Chondrocyte (in vitro differentiated cells): Measurements from ENCODE around the gene POGLUT2. TPM values are rescaled to one million over a fixed set of nuclear protein-coding genes. Genes with fewer than 3 reads are reported as not detected.

Experiments
- DNase-seq: peaks from one replicate; pipeline ENCODE4 v3.0.0; 2021; ENCODE audit warnings: mixed read lengths, low spot score
- H3K27ac Mint-ChIP-seq: one replicate; pipeline ENCODE4 v1.8.0; 2021; ENCODE audit warnings: mild to moderate bottlenecking, moderate library complexity, mixed read lengths; ENCODE audit not compliant: unreplicated experiment
- H3K27me3 Mint-ChIP-seq: 2 replicates; pipeline ENCODE4 v1.8.0; 2021; ENCODE audit warnings: low read depth, mixed read lengths
- H3K36me3 Mint-ChIP-seq: 2 replicates; pipeline ENCODE4 v1.8.0; 2021; ENCODE audit warnings: low read depth, mixed read lengths
- H3K4me1 Mint-ChIP-seq: 2 replicates; pipeline ENCODE4 v1.8.0; 2021; ENCODE audit warnings: low read depth, mild to moderate bottlenecking, mixed read lengths
- H3K4me3 Mint-ChIP-seq: one replicate; pipeline ENCODE4 v1.8.0; 2021; ENCODE audit warnings: mild to moderate bottlenecking, moderate library complexity, mixed read lengths; ENCODE audit not compliant: unreplicated experiment
- H3K9me3 Mint-ChIP-seq: 2 replicates; pipeline ENCODE4 v1.8.0; 2021; ENCODE audit warnings: low read depth, mixed read lengths
- total RNA-seq: library from RNA; stranded (reverse); gene quantifications from 3 replicates; pipeline ENCODE4 v1.2.1, GENCODE V29; 2021
- TF ChIP-seq, protein P1 (sequence below): fragments of 200-600 bp; sonication (generic); IDR thresholded peaks from 2 replicates; pipeline ENCODE4 v1.5.0; 2021; ENCODE audit warnings: antibody characterized with exemption, mild to moderate bottlenecking, moderate library complexity

POGLUT2 gene
- total RNA-seq, 1 donor from 2014 or later, result 37.3 TPM

DNA sequence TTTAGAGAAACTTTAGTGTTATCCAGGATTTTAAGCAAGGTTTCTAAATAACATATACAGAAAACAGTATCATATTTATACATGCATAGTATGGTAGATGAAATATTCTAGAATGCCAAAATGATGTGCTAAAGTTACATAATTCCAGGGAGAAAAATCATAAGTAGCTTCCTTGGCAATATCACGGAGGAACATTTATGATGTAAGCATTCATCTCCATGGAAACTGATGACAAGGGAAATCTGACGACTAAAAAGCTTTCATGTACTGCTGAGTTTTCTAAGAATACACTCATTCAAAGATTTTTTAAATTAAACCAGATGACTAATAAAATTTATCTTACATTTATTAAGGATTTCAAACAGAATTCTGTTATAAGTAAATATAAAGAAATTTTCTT is 29.9 kb downstream of the POGLUT2 start:
- TF ChIP-seq, protein P1, sequence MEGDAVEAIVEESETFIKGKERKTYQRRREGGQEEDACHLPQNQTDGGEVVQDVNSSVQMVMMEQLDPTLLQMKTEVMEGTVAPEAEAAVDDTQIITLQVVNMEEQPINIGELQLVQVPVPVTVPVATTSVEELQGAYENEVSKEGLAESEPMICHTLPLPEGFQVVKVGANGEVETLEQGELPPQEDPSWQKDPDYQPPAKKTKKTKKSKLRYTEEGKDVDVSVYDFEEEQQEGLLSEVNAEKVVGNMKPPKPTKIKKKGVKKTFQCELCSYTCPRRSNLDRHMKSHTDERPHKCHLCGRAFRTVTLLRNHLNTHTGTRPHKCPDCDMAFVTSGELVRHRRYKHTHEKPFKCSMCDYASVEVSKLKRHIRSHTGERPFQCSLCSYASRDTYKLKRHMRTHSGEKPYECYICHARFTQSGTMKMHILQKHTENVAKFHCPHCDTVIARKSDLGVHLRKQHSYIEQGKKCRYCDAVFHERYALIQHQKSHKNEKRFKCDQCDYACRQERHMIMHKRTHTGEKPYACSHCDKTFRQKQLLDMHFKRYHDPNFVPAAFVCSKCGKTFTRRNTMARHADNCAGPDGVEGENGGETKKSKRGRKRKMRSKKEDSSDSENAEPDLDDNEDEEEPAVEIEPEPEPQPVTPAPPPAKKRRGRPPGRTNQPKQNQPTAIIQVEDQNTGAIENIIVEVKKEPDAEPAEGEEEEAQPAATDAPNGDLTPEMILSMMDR, result no peak
- Mint-ChIP-seq H3K9me3 (no peaks in the 10 kb centered on the region), H3K27me3 (no peaks in the 10 kb centered on the region), H3K4me1 (peaks cover 29% of the 10 kb centered on the region), H3K36me3 (peaks cover 4% of the 10 kb centered on the region), H3K4me3 (no peak overlapping the region), H3K27ac (no peak overlapping the region)
- no peak for DNase-seq

DNA sequence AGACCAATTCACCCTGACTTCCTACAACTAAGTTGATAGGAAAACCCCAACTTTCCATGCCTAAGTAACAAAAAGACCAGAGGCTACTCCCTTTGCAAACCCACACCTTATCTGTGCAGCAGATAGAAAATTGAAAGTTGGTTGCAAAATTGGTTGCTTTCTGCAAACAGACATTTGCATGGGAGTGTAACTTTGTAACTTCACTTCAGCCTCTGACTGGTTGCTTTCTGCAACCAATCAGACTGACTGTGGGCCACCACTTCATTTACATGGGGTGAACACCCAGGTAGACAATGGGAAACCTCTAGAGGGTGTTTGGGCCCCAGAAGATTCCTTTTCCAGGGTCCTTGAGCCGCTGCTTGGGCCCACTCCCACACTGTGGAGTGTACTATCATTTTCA is 35.0 kb downstream of the POGLUT2 start:
- TF ChIP-seq, protein P1, result no peak
- Mint-ChIP-seq H3K9me3 (no peaks in the 10 kb centered on the region), H3K27me3 (no peaks in the 10 kb centered on the region), H3K4me1 (no peaks in the 10 kb centered on the region), H3K36me3 (peaks cover 4% of the 10 kb centered on the region), H3K4me3 (no peak overlapping the region), H3K27ac (no peak overlapping the region)
- DNase-seq, result no peak

DNA sequence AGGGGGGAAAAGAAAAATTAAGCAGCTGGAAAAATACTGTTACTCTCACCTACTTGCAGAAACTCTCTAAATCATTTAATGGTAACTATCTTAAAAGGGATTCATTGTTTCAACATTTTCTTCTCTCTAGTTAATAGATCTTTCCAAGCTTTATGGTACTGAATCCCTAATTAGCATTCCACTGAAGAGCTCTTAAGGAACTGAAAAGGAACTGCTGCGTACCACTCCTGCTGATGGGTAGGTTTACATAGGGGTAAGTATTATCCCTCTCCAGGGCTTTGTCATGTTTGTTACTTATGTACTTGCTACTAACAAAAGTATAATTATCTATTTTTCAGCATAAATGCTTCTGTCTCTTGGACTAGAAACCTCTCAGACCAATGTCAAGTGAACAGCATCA is 37.7 kb downstream of the POGLUT2 start:
- TF ChIP-seq, protein P1, result no peak
- no peak for DNase-seq
- Mint-ChIP-seq H3K4me3 (no peak overlapping the region), H3K27ac (no peak overlapping the region), H3K9me3 (no peaks in the 10 kb centered on the region), H3K4me1 (no peaks in the 10 kb centered on the region), H3K27me3 (no peaks in the 10 kb centered on the region), H3K36me3 (no peaks in the 10 kb centered on the region)

DNA sequence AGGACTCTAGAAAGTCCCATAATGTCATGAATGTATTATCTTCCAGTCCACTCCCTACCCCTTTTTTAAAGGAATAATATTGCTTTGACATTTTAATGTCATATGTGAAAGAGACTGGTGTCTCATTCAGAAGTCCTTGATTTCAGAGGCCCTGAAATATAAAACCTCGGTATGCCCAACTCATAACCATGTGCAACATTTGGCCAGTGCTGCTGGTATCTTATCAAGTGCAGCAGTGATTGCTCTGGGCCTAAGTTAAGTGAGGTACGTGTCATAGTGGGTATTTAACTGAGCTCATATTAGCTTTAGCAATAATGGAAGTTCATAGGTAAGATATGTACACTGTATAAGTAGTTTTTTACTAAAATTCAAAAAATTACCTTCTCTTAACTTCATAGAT is 39.9 kb downstream of the POGLUT2 start:
- Mint-ChIP-seq H3K9me3 (no peaks in the 10 kb centered on the region), H3K4me3 (no peak overlapping the region), H3K4me1 (no peaks in the 10 kb centered on the region), H3K27me3 (no peaks in the 10 kb centered on the region), H3K36me3 (no peaks in the 10 kb centered on the region), H3K27ac (no peak overlapping the region)
- no peak for DNase-seq
- TF ChIP-seq, protein P1, result no peak

DNA sequence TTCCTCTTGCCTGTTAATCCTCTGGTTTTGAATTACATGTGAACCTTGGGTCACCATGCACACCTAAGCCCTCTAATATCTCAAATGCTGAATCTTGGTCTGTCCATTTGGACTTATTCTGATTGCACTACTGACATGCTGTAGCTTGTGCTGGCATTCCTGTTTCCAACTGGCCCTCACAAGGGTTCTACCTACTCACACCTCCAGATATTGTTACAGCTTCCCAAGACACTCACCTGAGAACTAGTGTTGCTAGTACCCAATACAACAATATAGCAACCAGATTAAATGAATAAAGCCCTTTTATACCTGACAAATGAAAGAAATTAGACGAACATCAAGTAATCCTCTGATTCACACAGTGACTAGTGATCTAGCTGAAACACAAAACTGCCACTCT is 41.8 kb downstream of the POGLUT2 start:
- H3K27me3 Mint-ChIP-seq, result no peaks in the 10 kb centered on the region
- H3K9me3 Mint-ChIP-seq, result peaks cover 7% of the 10 kb centered on the region
- TF ChIP-seq, protein P1, result no peak
- H3K27ac Mint-ChIP-seq, result no peak overlapping the region
- H3K4me3 Mint-ChIP-seq, result no peak overlapping the region
- no peaks in the 10 kb centered on the region for H3K4me1 Mint-ChIP-seq
- no peak for DNase-seq
- no peaks in the 10 kb centered on the region for H3K36me3 Mint-ChIP-seq
